Endodermal cell (in vitro differentiated cells): ENCODE data around the gene ASAP2. TPM values are rescaled to one million over a fixed set of nuclear protein-coding genes. Genes with fewer than 3 reads are reported as not detected.

Source experiments
- DNase-seq: peaks from one replicate; pipeline ENCODE4 v3.0.0-alpha.2; 2017
- H3K27ac ChIP-seq: 2 replicates; pipeline ENCODE4 v1.5.1; 2013; ENCODE audit warnings: mild to moderate bottlenecking, low read depth, low read length, moderate library complexity
- H3K27me3 ChIP-seq: 2 replicates; pipeline ENCODE4 v1.6.1; 2013; ENCODE audit warnings: mild to moderate bottlenecking, low read length, moderate library complexity; ENCODE audit not compliant: insufficient read depth, control insufficient read depth, poor library complexity, severe bottlenecking
- H3K36me3 ChIP-seq: 2 replicates; pipeline ENCODE4 v1.7.0; 2013; ENCODE audit warnings: mild to moderate bottlenecking, low read length, moderate library complexity; ENCODE audit not compliant: control insufficient read depth, insufficient read depth
- H3K4me1 ChIP-seq: one replicate; pipeline ENCODE4 v1.7.0; 2013; ENCODE audit warnings: low read length; ENCODE audit not compliant: control insufficient read depth, insufficient read depth
- H3K4me3 ChIP-seq: 2 replicates; pipeline ENCODE4 v1.5.1; 2013; ENCODE audit warnings: mild to moderate bottlenecking, low read length, moderate library complexity
- H3K9ac ChIP-seq: 2 replicates; pipeline ENCODE4 v1.6.1; 2013; ENCODE audit warnings: mild to moderate bottlenecking, low read length, moderate library complexity; ENCODE audit not compliant: poor library complexity, severe bottlenecking; ENCODE audit errors: extremely low read depth
- H3K9me3 ChIP-seq: 2 replicates; pipeline ENCODE4 v1.6.1; 2013; ENCODE audit warnings: mild to moderate bottlenecking, low read length, moderate library complexity; ENCODE audit not compliant: control insufficient read depth
- H3K27ac Mint-ChIP-seq: 2 replicates; pipeline ENCODE4 v1.8.0; 2020; ENCODE audit warnings: mixed read lengths
- H3K27me3 Mint-ChIP-seq: 2 replicates; pipeline ENCODE4 v1.8.0; 2021; ENCODE audit warnings: mild to moderate bottlenecking, mixed read lengths; ENCODE audit not compliant: insufficient read depth
- H3K36me3 Mint-ChIP-seq: 2 replicates; pipeline ENCODE4 v1.8.0; 2020; ENCODE audit warnings: low read depth, mixed read lengths
- H3K4me1 Mint-ChIP-seq: 2 replicates; pipeline ENCODE4 v1.8.0; 2020; ENCODE audit warnings: mixed read lengths
- H3K4me3 Mint-ChIP-seq: 2 replicates; pipeline ENCODE4 v1.8.0; 2020; ENCODE audit warnings: mild to moderate bottlenecking, moderate library complexity, mixed read lengths
- H3K9me3 Mint-ChIP-seq: 2 replicates; pipeline ENCODE4 v1.8.0; 2020; ENCODE audit warnings: mild to moderate bottlenecking, mixed read lengths
- CTCF ChIP-seq: fragments of 200-600 bp; sonication (generic); conservative IDR thresholded peaks from 2 replicates; pipeline ENCODE4 v1.5.0; 2021; ENCODE audit warnings: antibody characterized with exemption, mild to moderate bottlenecking
- WGBS, 2 experiments: methylation state at CpG; one replicate each; pipeline versions ENCODE4 v1.1.5 to v1.1.7; 2013; ENCODE audit warnings: missing lambda C conversion rate in 2 of 2, mixed read lengths in 1 of 2; ENCODE audit not compliant: insufficient coverage in 1 of 2, insufficient read length in 1 of 2; 5-methylcytosine and 5-hydroxymethylcytosine counted together
- total RNA-seq, 2 donors: library from RNA; stranded (reverse); fragmentation: NEBNext Ultra II Directional in 1 of 2; extraction: Animal tissue kit (Norgen Biotek cat#: 25700) in 1 of 2; gene quantifications; 2 replicates in 1 of 2; 3 replicates in 1 of 2; pipeline ENCODE4 v1.2.1, GENCODE V29; 2021

Gene ASAP2
- total RNA-seq, 2 donors from 2014 or later = 11.8 to 20.4 TPM

DNA sequence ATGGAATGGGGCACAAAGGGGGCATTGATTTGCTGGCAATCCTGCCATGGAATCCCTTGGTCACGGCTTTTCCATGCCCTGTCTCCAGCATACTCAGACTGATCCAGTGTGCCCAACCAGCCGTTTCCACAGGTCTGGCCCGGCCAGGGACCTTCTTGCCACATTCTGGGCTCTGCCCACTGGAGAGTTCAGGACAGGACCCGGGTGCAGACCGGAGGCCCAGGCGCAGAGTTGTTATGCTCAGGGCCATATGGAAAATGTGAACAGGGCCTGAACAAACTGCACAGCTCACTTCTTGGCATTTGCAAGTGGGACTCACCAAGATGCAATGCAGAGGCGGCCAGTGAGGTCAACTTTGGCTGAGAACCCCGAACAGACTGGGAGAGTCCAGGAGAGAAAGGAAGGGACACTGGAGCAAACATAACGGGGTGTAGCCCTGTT, 15.6 kb upstream of the ASAP2 start:
- WGBS, 2 experiments = 81 to 88% methylated on average over 9 of the region's 9 CpGs
- Histone ChIP-seq H3K4me1 (no peaks in the 10 kb centered on the region), H3K4me3 (no peak overlapping the region), H3K27me3 (no peaks in the 10 kb centered on the region), H3K9me3 (no peaks in the 10 kb centered on the region), H3K27ac (peak overlapping the region; percentile 63), H3K36me3 (no peaks in the 10 kb centered on the region), H3K9ac (no peak overlapping the region)
- H3K36me3 Mint-ChIP-seq = no peaks in the 10 kb centered on the region
- H3K27me3 Mint-ChIP-seq = peaks cover 3% of the 10 kb centered on the region
- peak; percentile 72 for DNase-seq
- peaks cover 3% of the 10 kb centered on the region for H3K4me1 Mint-ChIP-seq
- no peak for TF ChIP-seq CTCF
- H3K9me3 Mint-ChIP-seq = no peaks in the 10 kb centered on the region
- no peak overlapping the region for H3K4me3 Mint-ChIP-seq
- no peak overlapping the region for H3K27ac Mint-ChIP-seq

- H3K4me1 Mint-ChIP-seq = peaks cover 3% of the 10 kb centered on the region
- Histone ChIP-seq H3K36me3 (no peaks in the 10 kb centered on the region), H3K4me3 (no peak overlapping the region), H3K9me3 (no peaks in the 10 kb centered on the region), H3K27ac (no peak overlapping the region), H3K4me1 (no peaks in the 10 kb centered on the region), H3K27me3 (no peaks in the 10 kb centered on the region), H3K9ac (no peak overlapping the region)
- no peaks in the 10 kb centered on the region for H3K9me3 Mint-ChIP-seq
- 81 to 100% methylated on average over 1 to 3 of the region's 3 CpGs for WGBS, 2 experiments
- H3K36me3 Mint-ChIP-seq = no peaks in the 10 kb centered on the region
- DNase-seq = peak; percentile 35
- TF ChIP-seq CTCF = no peak
- no peak overlapping the region for H3K4me3 Mint-ChIP-seq
- H3K27ac Mint-ChIP-seq = no peak overlapping the region
- H3K27me3 Mint-ChIP-seq = peaks cover 15% of the 10 kb centered on the region
Measured at GRCh38 chr2:9192712-9193111, 13.9 kb upstream of the ASAP2 start.

DNA sequence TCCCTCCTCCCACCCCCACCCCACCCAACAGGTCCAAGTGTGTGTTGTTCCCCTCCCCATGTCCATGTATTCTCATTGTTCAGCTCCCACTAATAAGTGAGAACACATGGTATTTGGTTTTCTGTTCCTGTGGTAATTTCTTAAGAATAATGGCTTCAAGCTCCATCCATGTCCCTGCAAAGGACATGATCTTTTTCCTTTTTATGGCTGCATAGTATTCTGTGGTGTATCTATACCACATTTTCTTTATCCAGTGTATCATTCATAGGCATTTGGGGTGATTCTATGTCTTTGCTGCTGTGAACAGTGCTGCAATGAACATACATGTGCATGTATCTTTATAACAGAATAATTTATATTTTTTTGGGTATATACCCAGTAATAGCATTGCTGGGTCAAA, 12.3 kb upstream of the ASAP2 start:
- Mint-ChIP-seq H3K4me1 (peaks cover 3% of the 10 kb centered on the region), H3K36me3 (no peaks in the 10 kb centered on the region), H3K4me3 (no peak overlapping the region), H3K27me3 (peaks cover 22% of the 10 kb centered on the region), H3K9me3 (no peaks in the 10 kb centered on the region), H3K27ac (no peak overlapping the region)
- no peak overlapping the region for H3K27ac ChIP-seq
- no peak for TF ChIP-seq CTCF
- H3K36me3 ChIP-seq = no peaks in the 10 kb centered on the region
- no peaks in the 10 kb centered on the region for H3K9me3 ChIP-seq
- no peak for DNase-seq
- no peaks in the 10 kb centered on the region for H3K27me3 ChIP-seq
- no peaks in the 10 kb centered on the region for H3K4me1 ChIP-seq
- H3K9ac ChIP-seq = no peak overlapping the region
- no peak overlapping the region for H3K4me3 ChIP-seq
